ENCODE results near the gene VWA1. TPM values are rescaled to one million over a fixed set of nuclear protein-coding genes. Genes with fewer than 3 reads are reported as not detected.
A peak's percentile ranks its signal among the peaks of the same experiment; 100 is the strongest.
"Not testable (repeated sequence)": the region's sequence is repeated elsewhere in the genome, so short reads cannot be mapped to it uniquely, and the experiment has no call there.

VWA1 gene
- total RNA-seq, 1 donor from 2014 or later, result 56.9 TPM

GRCh38 chr1:1460540-1461130, 25.1 kb downstream of the VWA1 start:
- Mint-ChIP-seq H3K36me3 (ENCODE audit: unreplicated experiment) (no peaks in the 10 kb centered on the region), H3K9me3 (ENCODE audit: unreplicated experiment) (peaks cover 8% of the 10 kb centered on the region), H3K27ac (ENCODE audit: unreplicated experiment) (no peak overlapping the region), H3K4me3 (ENCODE audit: unreplicated experiment) (no peak overlapping the region), H3K27me3 (ENCODE audit: unreplicated experiment) (peaks cover 2% of the 10 kb centered on the region), H3K4me1 (ENCODE audit: low read depth, unreplicated experiment) (peaks cover 1% of the 10 kb centered on the region)
- DNase-seq, result no peak
- no peak for TF ChIP-seq CTCF (IDR thresholded peaks at IDR 0.05; ENCODE audit: partially characterized antibody, unreplicated experiment)

GRCh38 chr1:1461721-1462317, 26.3 kb downstream of the VWA1 start:
- peaks cover 2% of the 10 kb centered on the region for H3K27me3 Mint-ChIP-seq (ENCODE audit: unreplicated experiment)
- no peak for DNase-seq
- H3K36me3 Mint-ChIP-seq (ENCODE audit: unreplicated experiment), result no peaks in the 10 kb centered on the region
- H3K4me3 Mint-ChIP-seq (ENCODE audit: unreplicated experiment), result no peak overlapping the region
- H3K4me1 Mint-ChIP-seq (ENCODE audit: low read depth, unreplicated experiment), result peaks cover 1% of the 10 kb centered on the region
- no peak for TF ChIP-seq CTCF (IDR thresholded peaks at IDR 0.05; ENCODE audit: partially characterized antibody, unreplicated experiment)
- peaks cover 9% of the 10 kb centered on the region for H3K9me3 Mint-ChIP-seq (ENCODE audit: unreplicated experiment)
- H3K27ac Mint-ChIP-seq (ENCODE audit: unreplicated experiment), result peak overlapping the region; percentile 77

- H3K4me3 Mint-ChIP-seq (ENCODE audit: unreplicated experiment), result no peak overlapping the region
- H3K4me1 Mint-ChIP-seq (ENCODE audit: low read depth, unreplicated experiment), result peaks cover 1% of the 10 kb centered on the region
- H3K36me3 Mint-ChIP-seq (ENCODE audit: unreplicated experiment), result no peaks in the 10 kb centered on the region
- H3K27ac Mint-ChIP-seq (ENCODE audit: unreplicated experiment), result peak overlapping the region; percentile 77
- H3K27me3 Mint-ChIP-seq (ENCODE audit: unreplicated experiment), result peaks cover 2% of the 10 kb centered on the region
- H3K9me3 Mint-ChIP-seq (ENCODE audit: unreplicated experiment), result peaks cover 8% of the 10 kb centered on the region
- no peak for TF ChIP-seq CTCF (IDR thresholded peaks at IDR 0.05; ENCODE audit: partially characterized antibody, unreplicated experiment)
- peak; percentile 39 for DNase-seq
Measured at GRCh38 chr1:1462318-1462966, 27.0 kb downstream of the VWA1 start.

- no peak for DNase-seq
- peaks cover 2% of the 10 kb centered on the region for H3K27me3 Mint-ChIP-seq (ENCODE audit: unreplicated experiment)
- no peak for TF ChIP-seq CTCF (IDR thresholded peaks at IDR 0.05; ENCODE audit: partially characterized antibody, unreplicated experiment)
- H3K27ac Mint-ChIP-seq (ENCODE audit: unreplicated experiment), result no peak overlapping the region
- H3K9me3 Mint-ChIP-seq (ENCODE audit: unreplicated experiment), result peaks cover 8% of the 10 kb centered on the region
- H3K4me3 Mint-ChIP-seq (ENCODE audit: unreplicated experiment), result no peak overlapping the region
- peaks cover 1% of the 10 kb centered on the region for H3K4me1 Mint-ChIP-seq (ENCODE audit: low read depth, unreplicated experiment)
- H3K36me3 Mint-ChIP-seq (ENCODE audit: unreplicated experiment), result no peaks in the 10 kb centered on the region
Measured at GRCh38 chr1:1463312-1463711, 27.8 kb downstream of the VWA1 start.

GRCh38 chr1:1468196-1468985, 32.9 kb downstream of the VWA1 start:
- H3K9me3 Mint-ChIP-seq (ENCODE audit: unreplicated experiment); H3K27ac Mint-ChIP-seq (ENCODE audit: unreplicated experiment); H3K36me3 Mint-ChIP-seq (ENCODE audit: unreplicated experiment); DNase-seq; H3K4me3 Mint-ChIP-seq (ENCODE audit: unreplicated experiment); H3K27me3 Mint-ChIP-seq (ENCODE audit: unreplicated experiment): not testable (repeated sequence)
- H3K4me1 Mint-ChIP-seq (ENCODE audit: low read depth, unreplicated experiment), result peaks cover 12% of the 10 kb centered on the region
